NT2/D1 (cell line): ENCODE results near the gene STXBP3.

Experiments used
- YY1 ChIP-seq: IDR thresholded peaks from 2 replicates; pipeline ENCODE4 v1.6.1; 2011; ENCODE audit not compliant: insufficient read length, insufficient read depth
- ZNF274 ChIP-seq: IDR thresholded peaks from 2 replicates; pipeline ENCODE4 v1.6.1; 2011; ENCODE audit warnings: mild to moderate bottlenecking, low read depth, low read length

DNA sequence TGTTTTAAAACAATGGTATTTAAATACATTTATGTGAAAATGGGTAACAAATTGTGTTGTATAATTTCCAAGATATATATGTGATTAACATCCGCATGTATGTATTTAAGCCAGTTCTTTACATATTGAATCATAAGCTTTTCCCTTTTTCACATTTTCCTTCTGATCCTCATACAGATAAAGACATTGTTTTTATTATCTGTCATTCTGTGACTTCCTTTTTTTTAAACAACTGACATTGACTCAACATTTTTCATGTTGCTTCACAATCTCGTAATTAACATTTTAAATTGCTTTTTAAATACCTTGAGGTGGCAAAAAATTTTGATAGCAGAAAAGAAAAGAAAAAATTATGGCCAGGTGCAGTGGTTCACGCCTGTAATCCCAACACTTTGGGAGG lies 1.4 kb downstream of the STXBP3 start:
- TF ChIP-seq ZNF274 (no peak), YY1 (no peak)
